ENCODE measurements around the gene USP24. TPM values are rescaled to one million over a fixed set of nuclear protein-coding genes. Genes with fewer than 3 reads are reported as not detected.
A peak's percentile ranks its signal among the peaks of the same experiment; 100 is the strongest.

The USP24 gene
- polyA plus RNA-seq, 2 donors, result 7.4 to 7.6 TPM

GRCh38 chr1:55073187-55073916, 141.8 kb downstream of the USP24 start:
- Histone ChIP-seq H3K4me1 (ENCODE audit: control insufficient read depth in 2 of 2, insufficient read depth in 2 of 2, low read length in 1 of 2) (no peaks in the 10 kb centered on the region), H3K9me3 (ENCODE audit: control insufficient read depth in 2 of 2, insufficient read depth in 1 of 2, low read depth in 1 of 2, low read length in 1 of 2) (no peaks in the 10 kb centered on the region), H3K36me3 (ENCODE audit: control insufficient read depth in 2 of 2, insufficient read depth in 2 of 2, low read length in 1 of 2) (peaks cover 14 to 29% of the 10 kb centered on the region in 2 donors), H3K4me3 (ENCODE audit: low read depth in 1 of 2, low read length in 2 of 2) (no peak overlapping the region), H3K27me3 (ENCODE audit: control insufficient read depth in 1 of 2, insufficient read depth in 2 of 2, low read length in 2 of 2) (no peaks in the 10 kb centered on the region), H3K27ac (ENCODE audit: low read depth in 2 of 2, low read length in 1 of 2) (no peak overlapping the region)
- WGBS, 2 donors, result 81 to 86% methylated on average over 3 of the region's 3 CpGs

- 49% methylated on average over 8 of the region's 8 CpGs for WGBS, 2 donors
- H3K4me1 ChIP-seq (ENCODE audit: control insufficient read depth in 2 of 2, insufficient read depth in 2 of 2, low read length in 1 of 2), result no peaks in the 10 kb centered on the region
- no peak overlapping the region for H3K4me3 ChIP-seq (ENCODE audit: low read depth in 1 of 2, low read length in 2 of 2)
- H3K27ac ChIP-seq (ENCODE audit: low read depth in 2 of 2, low read length in 1 of 2), result no peak overlapping the region
- no peaks in the 10 kb centered on the region for H3K27me3 ChIP-seq (ENCODE audit: control insufficient read depth in 1 of 2, insufficient read depth in 2 of 2, low read length in 2 of 2)
- peaks cover 13 to 38% of the 10 kb centered on the region in 2 donors for H3K36me3 ChIP-seq (ENCODE audit: control insufficient read depth in 2 of 2, insufficient read depth in 2 of 2, low read length in 1 of 2)
- H3K9me3 ChIP-seq (ENCODE audit: control insufficient read depth in 2 of 2, insufficient read depth in 1 of 2, low read depth in 1 of 2, low read length in 1 of 2), result no peaks in the 10 kb centered on the region
Measured at GRCh38 chr1:55071477-55071876, 143.7 kb downstream of the USP24 start.

- Histone ChIP-seq H3K4me1 (ENCODE audit: control insufficient read depth in 2 of 2, insufficient read depth in 2 of 2, low read length in 1 of 2) (no peaks in the 10 kb centered on the region), H3K36me3 (ENCODE audit: control insufficient read depth in 2 of 2, insufficient read depth in 2 of 2, low read length in 1 of 2) (peaks cover 18 to 43% of the 10 kb centered on the region in 2 donors), H3K27me3 (ENCODE audit: control insufficient read depth in 1 of 2, insufficient read depth in 2 of 2, low read length in 2 of 2) (no peaks in the 10 kb centered on the region), H3K4me3 (ENCODE audit: low read depth in 1 of 2, low read length in 2 of 2) (no peak overlapping the region), H3K27ac (ENCODE audit: low read depth in 2 of 2, low read length in 1 of 2) (no peak overlapping the region), H3K9me3 (ENCODE audit: control insufficient read depth in 2 of 2, insufficient read depth in 1 of 2, low read depth in 1 of 2, low read length in 1 of 2) (no peaks in the 10 kb centered on the region)
- WGBS, 2 donors, result 82 to 83% methylated on average over 17 of the region's 17 CpGs
Measured at GRCh38 chr1:55070293-55071164, 144.6 kb downstream of the USP24 start.

GRCh38 chr1:55069280-55069679, 145.9 kb downstream of the USP24 start:
- 88 to 92% methylated on average over 7 of the region's 7 CpGs for WGBS, 2 donors

GRCh38 chr1:55068638-55069037, 146.5 kb downstream of the USP24 start:
- peaks cover 18 to 43% of the 10 kb centered on the region in 2 donors for H3K36me3 ChIP-seq (ENCODE audit: control insufficient read depth in 2 of 2, insufficient read depth in 2 of 2, low read length in 1 of 2)
- 95 to 98% methylated on average over 9 of the region's 9 CpGs for WGBS, 2 donors
- no peak overlapping the region for H3K27ac ChIP-seq (ENCODE audit: low read depth in 2 of 2, low read length in 1 of 2)

More at GRCh38 chr1:55069280-55069679, 145.9 kb downstream of the USP24 start:
- H3K27me3 ChIP-seq (ENCODE audit: control insufficient read depth in 1 of 2, insufficient read depth in 2 of 2, low read length in 2 of 2), result no peaks in the 10 kb centered on the region
- no peak overlapping the region for H3K27ac ChIP-seq (ENCODE audit: low read depth in 2 of 2, low read length in 1 of 2)
- peaks cover 0 to 2% of the 10 kb centered on the region in 2 donors for H3K4me1 ChIP-seq (ENCODE audit: control insufficient read depth in 2 of 2, insufficient read depth in 2 of 2, low read length in 1 of 2)
- peaks cover 18 to 43% of the 10 kb centered on the region in 2 donors for H3K36me3 ChIP-seq (ENCODE audit: control insufficient read depth in 2 of 2, insufficient read depth in 2 of 2, low read length in 1 of 2)
- H3K4me3 ChIP-seq (ENCODE audit: low read depth in 1 of 2, low read length in 2 of 2), result no peak overlapping the region
- no peaks in the 10 kb centered on the region for H3K9me3 ChIP-seq (ENCODE audit: control insufficient read depth in 2 of 2, insufficient read depth in 1 of 2, low read depth in 1 of 2, low read length in 1 of 2)

GRCh38 chr1:55067914-55068313, 147.2 kb downstream of the USP24 start:
- H3K4me3 ChIP-seq (ENCODE audit: low read depth in 1 of 2, low read length in 2 of 2), result no peak overlapping the region
- H3K36me3 ChIP-seq (ENCODE audit: control insufficient read depth in 2 of 2, insufficient read depth in 2 of 2, low read length in 1 of 2), result peaks cover 15 to 38% of the 10 kb centered on the region in 2 donors

More at GRCh38 chr1:55068638-55069037, 146.5 kb downstream of the USP24 start:
- Histone ChIP-seq H3K9me3 (ENCODE audit: control insufficient read depth in 2 of 2, insufficient read depth in 1 of 2, low read depth in 1 of 2, low read length in 1 of 2) (no peaks in the 10 kb centered on the region), H3K4me1 (ENCODE audit: control insufficient read depth in 2 of 2, insufficient read depth in 2 of 2, low read length in 1 of 2) (peaks cover 2 to 4% of the 10 kb centered on the region in 2 donors), H3K27me3 (ENCODE audit: control insufficient read depth in 1 of 2, insufficient read depth in 2 of 2, low read length in 2 of 2) (no peaks in the 10 kb centered on the region), H3K4me3 (ENCODE audit: low read depth in 1 of 2, low read length in 2 of 2) (no peak overlapping the region)

GRCh38 chr1:55067022-55067778, 148.0 kb downstream of the USP24 start:
- no peaks in the 10 kb centered on the region for H3K9me3 ChIP-seq (ENCODE audit: control insufficient read depth in 2 of 2, insufficient read depth in 1 of 2, low read depth in 1 of 2, low read length in 1 of 2)
- H3K4me1 ChIP-seq (ENCODE audit: control insufficient read depth in 2 of 2, insufficient read depth in 2 of 2, low read length in 1 of 2), result peaks cover 2 to 4% of the 10 kb centered on the region in 2 donors
- peaks cover 15 to 38% of the 10 kb centered on the region in 2 donors for H3K36me3 ChIP-seq (ENCODE audit: control insufficient read depth in 2 of 2, insufficient read depth in 2 of 2, low read length in 1 of 2)
- H3K4me3 ChIP-seq (ENCODE audit: low read depth in 1 of 2, low read length in 2 of 2), result no peak overlapping the region
- H3K27me3 ChIP-seq (ENCODE audit: control insufficient read depth in 1 of 2, insufficient read depth in 2 of 2, low read length in 2 of 2), result no peaks in the 10 kb centered on the region
- WGBS, 2 donors, result 89 to 90% methylated on average over 17 of the region's 17 CpGs
- H3K27ac ChIP-seq (ENCODE audit: low read depth in 2 of 2, low read length in 1 of 2), result no peak overlapping the region

More at GRCh38 chr1:55067914-55068313, 147.2 kb downstream of the USP24 start:
- Histone ChIP-seq H3K27me3 (ENCODE audit: control insufficient read depth in 1 of 2, insufficient read depth in 2 of 2, low read length in 2 of 2) (no peaks in the 10 kb centered on the region), H3K9me3 (ENCODE audit: control insufficient read depth in 2 of 2, insufficient read depth in 1 of 2, low read depth in 1 of 2, low read length in 1 of 2) (no peaks in the 10 kb centered on the region), H3K27ac (ENCODE audit: low read depth in 2 of 2, low read length in 1 of 2) (no peak overlapping the region), H3K4me1 (ENCODE audit: control insufficient read depth in 2 of 2, insufficient read depth in 2 of 2, low read length in 1 of 2) (peaks cover 2 to 4% of the 10 kb centered on the region in 2 donors)
- WGBS, 2 donors, result 58 to 64% methylated on average over 1 of the region's 1 CpG

- Histone ChIP-seq H3K4me1 (ENCODE audit: control insufficient read depth in 2 of 2, insufficient read depth in 2 of 2, low read length in 1 of 2) (peaks cover 2 to 4% of the 10 kb centered on the region in 2 donors), H3K36me3 (ENCODE audit: control insufficient read depth in 2 of 2, insufficient read depth in 2 of 2, low read length in 1 of 2) (peaks cover 12 to 36% of the 10 kb centered on the region in 2 donors), H3K9me3 (ENCODE audit: control insufficient read depth in 2 of 2, insufficient read depth in 1 of 2, low read depth in 1 of 2, low read length in 1 of 2) (no peaks in the 10 kb centered on the region), H3K4me3 (ENCODE audit: low read depth in 1 of 2, low read length in 2 of 2) (no peak overlapping the region), H3K27ac (ENCODE audit: low read depth in 2 of 2, low read length in 1 of 2) (no peak overlapping the region), H3K27me3 (ENCODE audit: control insufficient read depth in 1 of 2, insufficient read depth in 2 of 2, low read length in 2 of 2) (no peaks in the 10 kb centered on the region)
- WGBS, 2 donors, result 89 to 92% methylated on average over 4 of the region's 4 CpGs
Measured at GRCh38 chr1:55065648-55066047, 149.5 kb downstream of the USP24 start.

GRCh38 chr1:55064861-55065263, 150.3 kb downstream of the USP24 start:
- peak overlapping the region; percentile 7 to 24 for H3K27ac ChIP-seq (ENCODE audit: low read depth in 2 of 2, low read length in 1 of 2)
- no peaks in the 10 kb centered on the region for H3K9me3 ChIP-seq (ENCODE audit: control insufficient read depth in 2 of 2, insufficient read depth in 1 of 2, low read depth in 1 of 2, low read length in 1 of 2)
- H3K4me1 ChIP-seq (ENCODE audit: control insufficient read depth in 2 of 2, insufficient read depth in 2 of 2, low read length in 1 of 2), result peaks cover 2 to 4% of the 10 kb centered on the region in 2 donors
- no peak overlapping the region for H3K4me3 ChIP-seq (ENCODE audit: low read depth in 1 of 2, low read length in 2 of 2)
- WGBS, 2 donors, result 27 to 33% methylated on average over 2 of the region's 2 CpGs
- peaks cover 5 to 28% of the 10 kb centered on the region in 2 donors for H3K36me3 ChIP-seq (ENCODE audit: control insufficient read depth in 2 of 2, insufficient read depth in 2 of 2, low read length in 1 of 2)
- no peaks in the 10 kb centered on the region for H3K27me3 ChIP-seq (ENCODE audit: control insufficient read depth in 1 of 2, insufficient read depth in 2 of 2, low read length in 2 of 2)

All from esophagus (tissue), 2 donors.